Tibial artery (tissue), 4 donors: Measurements from ENCODE around the gene UBE2Z.

Experiments
- DNase-seq, 2 donors: peaks; one replicate each; pipeline ENCODE4 v3.0.0-alpha.2; 2019
- H3K27ac ChIP-seq, 2 donors: fragments of 200-600 bp; sonication (generic) in 1 of 2; 1 replicate in 1 of 2; 2 replicates in 1 of 2; pipeline ENCODE4 v1.5.1; 2018 to 2019; ENCODE audit warnings: mild to moderate bottlenecking in 1 of 2
- H3K27me3 ChIP-seq, 2 donors: fragments of 200-600 bp; sonication (generic) in 1 of 2; one replicate each; pipeline versions ENCODE4 v1.5.1 to v1.6.0; 2016 to 2019
- H3K36me3 ChIP-seq, 3 donors: fragments of 200-600 bp; sonication (generic) in 2 of 3; one replicate each; pipeline ENCODE4 v1.5.1; 2016 to 2019; ENCODE audit warnings: mild to moderate bottlenecking in 2 of 3
- H3K4me1 ChIP-seq, 4 donors: fragments of 200-600 bp; sonication (generic) in 2 of 4; 1 replicate in 3 of 4; 2 replicates in 1 of 4; pipeline ENCODE4 v1.5.1; 2016 to 2019
- H3K4me3 ChIP-seq, 2 donors: fragments of 200-600 bp; sonication (generic) in 1 of 2; 1 replicate in 1 of 2; 2 replicates in 1 of 2; pipeline ENCODE4 v1.5.1; 2018 to 2019; ENCODE audit warnings: mild to moderate bottlenecking in 2 of 2
- H3K9me3 ChIP-seq, 3 donors: fragments of 200-600 bp; sonication (generic) in 1 of 3; one replicate each; pipeline ENCODE4 v1.5.1; 2016 to 2019
- intact Hi-C: fragments of 100-400 bp; cut with DNase I; formaldehyde crosslinking; loops from one replicate; pipeline ENCODE4 v1.15.0; 2023; ENCODE audit warnings: low total_unique reads
- TF ChIP-seq, protein P1 (sequence below), 2 experiments: fragments of 200-600 bp in 1 of 2; fragments of 450-650 bp in 1 of 2; IDR thresholded peaks; one replicate each; pipeline ENCODE4 v1.5.1; 2017 to 2019; ENCODE audit warnings: antibody characterized with exemption in 2 of 2, mild to moderate bottlenecking in 1 of 2, moderate library complexity in 1 of 2

Gene UBE2Z

DNA sequence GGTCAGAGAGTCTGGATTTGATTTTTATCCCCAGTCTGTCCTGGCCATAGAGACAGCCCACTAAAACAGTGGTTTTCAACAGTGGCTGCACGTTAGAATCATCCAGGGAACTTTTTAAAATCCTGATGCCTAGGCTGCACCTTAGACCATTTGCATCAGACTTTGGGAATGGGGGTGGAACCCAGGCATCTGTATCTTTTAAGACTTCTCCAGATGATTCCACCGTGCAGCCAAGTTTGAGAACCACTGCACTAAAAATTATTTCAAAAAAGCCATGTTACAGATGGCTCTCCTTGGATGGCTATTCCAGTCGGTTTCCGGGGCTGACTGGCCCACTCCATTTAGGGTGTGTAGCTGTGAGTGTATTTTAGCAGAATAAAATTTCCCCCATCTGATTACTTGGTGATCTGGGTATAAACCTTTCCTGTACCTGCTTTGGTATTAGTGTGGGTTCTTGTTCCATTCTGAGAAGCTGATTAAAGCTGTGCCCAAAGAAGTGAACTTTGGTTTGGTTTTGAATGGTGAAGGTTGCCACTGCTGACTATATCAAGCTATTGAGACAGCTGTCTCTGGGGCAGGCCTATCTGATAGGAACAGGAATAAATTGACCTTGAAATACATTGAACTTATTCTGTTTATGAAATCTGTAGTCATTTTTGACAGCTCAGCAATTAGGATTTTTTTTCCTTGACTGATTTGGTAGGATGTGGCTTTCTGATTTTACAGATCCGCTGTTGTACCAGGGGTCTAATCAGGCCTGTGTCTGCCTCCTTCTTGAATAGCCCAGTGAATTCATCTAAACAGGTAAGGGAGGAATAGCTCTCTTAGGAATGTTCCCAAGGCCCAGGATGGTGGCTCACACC lies 14.3 kb upstream of the UBE2Z start:
- H3K27ac ChIP-seq = peak overlapping the region in 1 of 2 donors; percentile 55
- H3K27me3 ChIP-seq = no peaks in the 10 kb centered on the region
- TF ChIP-seq, protein P1, sequence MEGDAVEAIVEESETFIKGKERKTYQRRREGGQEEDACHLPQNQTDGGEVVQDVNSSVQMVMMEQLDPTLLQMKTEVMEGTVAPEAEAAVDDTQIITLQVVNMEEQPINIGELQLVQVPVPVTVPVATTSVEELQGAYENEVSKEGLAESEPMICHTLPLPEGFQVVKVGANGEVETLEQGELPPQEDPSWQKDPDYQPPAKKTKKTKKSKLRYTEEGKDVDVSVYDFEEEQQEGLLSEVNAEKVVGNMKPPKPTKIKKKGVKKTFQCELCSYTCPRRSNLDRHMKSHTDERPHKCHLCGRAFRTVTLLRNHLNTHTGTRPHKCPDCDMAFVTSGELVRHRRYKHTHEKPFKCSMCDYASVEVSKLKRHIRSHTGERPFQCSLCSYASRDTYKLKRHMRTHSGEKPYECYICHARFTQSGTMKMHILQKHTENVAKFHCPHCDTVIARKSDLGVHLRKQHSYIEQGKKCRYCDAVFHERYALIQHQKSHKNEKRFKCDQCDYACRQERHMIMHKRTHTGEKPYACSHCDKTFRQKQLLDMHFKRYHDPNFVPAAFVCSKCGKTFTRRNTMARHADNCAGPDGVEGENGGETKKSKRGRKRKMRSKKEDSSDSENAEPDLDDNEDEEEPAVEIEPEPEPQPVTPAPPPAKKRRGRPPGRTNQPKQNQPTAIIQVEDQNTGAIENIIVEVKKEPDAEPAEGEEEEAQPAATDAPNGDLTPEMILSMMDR (IDR thresholded peaks at IDR 0.05) = no peak
- peak overlapping the region; percentile 64 to 69 for H3K4me3 ChIP-seq
- intact Hi-C loops = no loop called here
- no peak for DNase-seq
- H3K36me3 ChIP-seq = peaks cover 4 to 32% (median 18%) of the 10 kb centered on the region in 3 donors
- no peaks in the 10 kb centered on the region for H3K9me3 ChIP-seq
- H3K4me1 ChIP-seq = peaks cover 0 to 18% (median 10%) of the 10 kb centered on the region in 4 donors

DNA sequence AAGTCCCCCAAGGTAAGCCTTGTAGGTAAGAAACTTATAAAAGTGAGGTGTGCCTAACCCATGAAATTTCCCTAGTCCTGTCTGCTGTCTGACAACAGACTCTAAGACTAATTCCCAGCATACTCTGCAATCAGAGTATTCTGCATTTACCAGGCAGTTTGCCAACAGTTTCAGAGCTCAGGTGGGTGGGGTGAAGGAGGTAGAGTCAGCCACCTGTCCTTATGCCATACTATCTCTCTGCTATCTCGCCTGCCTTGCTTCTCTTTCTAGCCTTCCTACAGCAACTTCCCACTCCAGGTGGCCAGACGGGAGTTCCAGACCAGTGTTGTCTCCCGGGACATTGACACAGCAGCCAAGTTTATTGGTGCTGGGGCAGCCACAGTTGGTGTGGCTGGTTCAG lies 13.3 kb upstream of the UBE2Z start:
- Histone ChIP-seq H3K27ac (no peak overlapping the region), H3K27me3 (no peaks in the 10 kb centered on the region), H3K4me1 (peaks cover 0 to 18% (median 10%) of the 10 kb centered on the region in 4 donors), H3K4me3 (no peak overlapping the region), H3K9me3 (no peaks in the 10 kb centered on the region), H3K36me3 (peaks cover 4 to 32% (median 18%) of the 10 kb centered on the region in 3 donors)
- TF ChIP-seq, protein P1 (IDR thresholded peaks at IDR 0.05) = no peak
- no peak for DNase-seq
- intact Hi-C loops = no loop called here

DNA sequence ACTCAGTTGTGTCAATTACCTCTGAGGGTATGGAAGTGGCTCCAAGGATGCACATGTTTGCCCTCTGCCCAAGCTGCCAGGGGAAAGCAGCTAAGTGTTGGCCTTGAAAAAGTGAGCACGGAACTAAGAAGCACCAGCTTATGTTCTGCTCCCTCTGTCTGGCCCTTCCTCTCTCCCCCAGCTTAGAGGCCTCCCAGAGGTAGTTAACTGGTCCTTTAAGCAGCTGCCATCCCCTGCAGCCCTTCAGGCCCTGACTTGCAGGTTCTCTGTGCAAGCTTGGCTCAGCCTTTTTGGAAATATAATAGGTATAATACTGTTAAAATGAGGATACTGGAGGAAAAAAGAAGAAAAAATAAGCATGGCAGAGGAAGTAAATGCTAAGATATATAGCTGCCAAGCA lies 7.0 kb upstream of the UBE2Z start:
- H3K4me1 ChIP-seq = no peaks in the 10 kb centered on the region
- no peak for DNase-seq
- TF ChIP-seq, protein P1 (IDR thresholded peaks at IDR 0.05) = no peak
- no peaks in the 10 kb centered on the region for H3K9me3 ChIP-seq
- H3K27ac ChIP-seq = no peak overlapping the region
- peaks cover 0 to 14% (median 8%) of the 10 kb centered on the region in 3 donors for H3K36me3 ChIP-seq
- no peaks in the 10 kb centered on the region for H3K27me3 ChIP-seq
- intact Hi-C loops = no loop called here
- H3K4me3 ChIP-seq = no peak overlapping the region

DNA sequence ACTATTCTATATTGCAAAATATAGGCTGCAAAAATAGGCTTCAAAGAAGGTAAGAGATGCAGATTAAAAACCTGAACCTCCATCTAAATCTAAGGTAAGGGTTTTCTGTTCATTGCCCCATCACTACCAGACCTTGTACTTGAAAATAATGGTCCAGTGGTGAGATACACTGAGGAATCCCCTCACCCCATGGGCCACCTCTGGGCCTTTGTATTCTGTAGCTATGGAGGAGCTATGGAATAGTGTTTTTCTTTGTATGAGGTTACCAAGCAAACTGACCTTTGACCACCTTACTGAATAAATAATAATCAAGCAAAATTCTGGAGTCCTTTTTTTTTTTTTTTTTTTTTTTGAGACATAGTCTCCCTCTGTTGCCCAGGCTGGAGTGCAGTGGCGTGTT lies 4.8 kb upstream of the UBE2Z start:
- H3K4me1 ChIP-seq = peaks cover 0 to 7% (median 6%) of the 10 kb centered on the region in 4 donors
- intact Hi-C loops = no loop called here
- TF ChIP-seq, protein P1 (IDR thresholded peaks at IDR 0.05) = no peak
- no peak overlapping the region for H3K27ac ChIP-seq
- H3K27me3 ChIP-seq = no peaks in the 10 kb centered on the region
- peaks cover 0 to 2% (median 0%) of the 10 kb centered on the region in 3 donors for H3K36me3 ChIP-seq
- no peaks in the 10 kb centered on the region for H3K9me3 ChIP-seq
- H3K4me3 ChIP-seq = no peak overlapping the region
- no peak for DNase-seq

DNA sequence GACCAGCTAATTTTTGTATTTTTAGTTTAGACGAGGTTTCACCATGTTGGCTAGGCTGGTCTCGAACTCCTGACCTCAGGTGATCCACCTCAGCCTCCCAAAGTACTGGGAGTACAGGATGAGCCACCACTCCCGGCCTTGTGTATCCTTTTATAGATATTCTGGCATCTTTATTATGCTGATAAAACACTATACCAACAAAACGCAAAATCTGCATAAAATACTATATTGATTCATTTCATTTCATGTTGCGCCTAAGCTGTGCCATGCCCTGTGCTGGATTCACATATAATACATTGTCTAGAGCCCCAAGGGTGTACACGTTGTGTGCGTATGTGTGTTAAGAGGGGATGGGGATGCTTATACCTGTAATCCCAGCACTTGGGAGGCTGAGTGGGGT lies 3.8 kb upstream of the UBE2Z start:
- Histone ChIP-seq H3K9me3 (no peaks in the 10 kb centered on the region), H3K27me3 (no peaks in the 10 kb centered on the region), H3K36me3 (no peaks in the 10 kb centered on the region), H3K4me1 (peaks cover 0 to 12% (median 9%) of the 10 kb centered on the region in 4 donors), H3K27ac (no peak overlapping the region), H3K4me3 (no peak overlapping the region)
- DNase-seq = no peak
- intact Hi-C loops = no loop called here
- TF ChIP-seq, protein P1 (IDR thresholded peaks at IDR 0.05) = no peak
